Hair follicular keratinocyte (primary cell): Measurements from ENCODE around the gene ZSCAN31. TPM values are rescaled to one million over a fixed set of nuclear protein-coding genes. Genes with fewer than 3 reads are reported as not detected.

Experiments used
- total RNA-seq: library from RNA; depleted of rRNA; stranded (reverse); fragments of >200 nt; gene quantifications from 2 replicates; pipeline ENCODE4 v1.2.3, GENCODE V29; 2015

Gene ZSCAN31
- total RNA-seq: 1.1 and 1.9 TPM in 2 replicates

DNA sequence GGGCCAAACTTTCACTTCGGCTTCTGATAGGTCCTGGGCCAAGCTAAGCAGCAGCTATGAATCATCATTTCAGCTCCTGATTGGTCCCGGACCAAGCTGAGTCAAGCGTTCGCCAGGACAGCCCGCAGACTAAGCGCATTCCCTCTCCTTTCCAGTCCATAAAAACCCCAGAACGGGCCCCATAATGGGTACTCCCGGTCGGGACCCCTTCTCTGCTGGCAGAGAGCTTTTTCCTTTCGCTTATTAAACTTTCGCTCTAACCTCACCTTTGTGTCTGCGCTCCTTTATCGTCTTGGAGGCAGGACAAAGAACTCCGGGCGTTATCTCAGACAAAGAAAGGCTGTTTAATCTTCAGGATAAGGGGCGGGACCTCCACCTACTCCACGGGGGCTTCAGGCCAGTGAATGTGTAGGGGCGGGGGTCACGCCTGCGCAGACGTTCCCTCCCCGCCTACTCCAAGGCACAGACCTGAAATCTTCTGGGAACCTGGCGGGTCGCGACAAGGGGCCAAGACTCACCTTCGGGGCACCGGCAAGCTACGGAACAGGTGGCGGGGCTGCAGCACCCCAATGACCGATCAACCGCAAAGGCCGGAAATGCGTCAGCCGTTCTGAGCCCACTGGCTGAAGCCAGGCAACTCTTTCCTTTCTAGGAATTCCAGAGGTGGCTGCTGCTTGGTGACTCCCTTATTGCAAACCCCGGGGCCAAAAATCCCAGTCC, at the start of gene ZSCAN31:
Gene ZSCAN31 (minus strand): TSS at position 585 of the 720 bp plus-strand sequence. CDS start 6,465 bp downstream, outside the sequence.

DNA sequence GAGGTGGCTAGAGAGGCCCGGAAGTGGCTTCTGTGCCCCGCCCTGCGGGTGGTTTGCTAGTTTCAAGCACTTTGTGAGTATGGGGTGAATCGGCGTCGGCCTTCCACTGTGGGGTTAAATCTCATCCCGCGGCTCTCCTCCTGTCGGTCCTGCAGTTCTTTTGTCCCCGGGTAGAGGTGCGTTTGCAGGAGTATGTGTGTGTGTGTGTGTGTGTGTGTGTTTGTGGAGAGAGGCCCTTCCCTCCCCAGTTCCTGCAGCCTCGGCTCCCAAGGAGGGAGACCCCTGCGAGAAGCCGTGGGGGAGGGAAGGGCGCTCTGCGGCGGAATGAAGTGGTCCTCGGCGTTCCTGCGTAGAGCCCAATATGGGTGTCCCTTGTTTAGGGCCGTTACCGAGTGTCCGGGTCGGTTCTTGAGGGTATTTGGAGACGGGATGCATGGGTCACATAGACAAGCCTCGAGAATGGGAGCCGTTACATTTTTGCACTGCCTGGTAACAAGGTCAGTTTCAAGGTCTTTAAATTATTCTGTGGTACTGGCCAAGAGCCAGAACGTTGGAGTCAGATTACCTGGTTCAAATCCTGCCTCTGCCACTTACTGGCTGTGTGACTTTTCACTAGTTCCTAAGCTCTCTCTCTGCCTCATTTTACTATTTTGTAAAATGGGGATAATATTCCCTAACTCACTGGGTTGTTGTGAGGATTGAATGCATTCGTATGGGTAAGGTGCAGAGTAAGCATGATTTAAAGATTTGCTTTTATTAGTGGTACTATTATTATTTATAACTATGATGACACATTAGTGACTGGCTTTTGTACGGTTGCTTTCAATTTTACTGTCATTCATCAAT, 14.2 kb upstream of the ZSCAN31 start, which contains the start of gene ZKSCAN3:
Gene ZKSCAN3 (plus strand): TSS at position 56 of the 846 bp plus-strand sequence. CDS start 9,640 bp downstream, outside the sequence.

GRCh38 chr6:28281288-28282064, 54.5 kb downstream of the ZSCAN31 start, which contains the start of gene PGBD1:
TSS of gene PGBD1 (plus strand) at chr6:28281572. CDS start at chr6:28283814, 2,242 bp downstream.

Other genes starting within 250 kb of the ZSCAN31 start
- 0.30 and 1.5 TPM in 2 replicates for gene ZSCAN16, start 211.5 kb downstream of the ZSCAN31 start, total RNA-seq
- 5.0 and 6.7 TPM in 2 replicates for gene ZKSCAN8, start 194.3 kb downstream of the ZSCAN31 start, total RNA-seq
- 4.2 and 6.6 TPM in 2 replicates for gene ZSCAN9, start 110.9 kb downstream of the ZSCAN31 start, total RNA-seq
- gene ZKSCAN4, start 83.9 kb downstream of the ZSCAN31 start, total RNA-seq: 1.7 and 2.4 TPM in 2 replicates
- 0.23 and 0.76 TPM in 2 replicates for gene NKAPL, start 76.9 kb downstream of the ZSCAN31 start, total RNA-seq
- gene ZSCAN26, start 69.0 kb downstream of the ZSCAN31 start, total RNA-seq: 5.4 and 7.2 TPM in 2 replicates
- 3.5 and 3.9 TPM in 2 replicates for gene PGBD1, start 54.6 kb downstream of the ZSCAN31 start, total RNA-seq
- 1.1 and 2.7 TPM in 2 replicates for gene ZKSCAN3, start 13.8 kb upstream of the ZSCAN31 start, total RNA-seq
- 3.0 TPM in 2 replicates for gene ZSCAN12, start 63.6 kb upstream of the ZSCAN31 start, total RNA-seq
- 0.87 and 2.5 TPM in 2 replicates for gene ZSCAN23, start 107.3 kb upstream of the ZSCAN31 start, total RNA-seq
- not detected in 2 replicates for gene GPX6, start 179.6 kb upstream of the ZSCAN31 start, total RNA-seq
- gene GPX5, start 189.7 kb upstream of the ZSCAN31 start, total RNA-seq: not detected in 2 replicates